Nephron progenitor cell (in vitro differentiated cells): ENCODE results near the gene TBC1D22A.
"Not testable (repeated sequence)": the region's sequence is repeated elsewhere in the genome, so short reads cannot be mapped to it uniquely, and the experiment has no call there.

Experiments
- DNase-seq: peaks from one replicate; pipeline ENCODE4 v3.0.0; 2021
- H3K27ac Mint-ChIP-seq: 2 replicates; pipeline ENCODE4 v1.8.0; 2021; ENCODE audit warnings: mild to moderate bottlenecking, moderate library complexity, mixed read lengths
- H3K27me3 Mint-ChIP-seq: 2 replicates; pipeline ENCODE4 v1.8.0; 2021; ENCODE audit warnings: mild to moderate bottlenecking, low read depth, mixed read lengths; ENCODE audit not compliant: poor library complexity
- H3K36me3 Mint-ChIP-seq: 2 replicates; pipeline ENCODE4 v1.8.0; 2021; ENCODE audit warnings: low read depth, mixed read lengths
- H3K4me1 Mint-ChIP-seq: 2 replicates; pipeline ENCODE4 v1.8.0; 2021; ENCODE audit warnings: mixed read lengths
- H3K4me3 Mint-ChIP-seq: 2 replicates; pipeline ENCODE4 v1.8.0; 2021; ENCODE audit warnings: mild to moderate bottlenecking, moderate library complexity, mixed read lengths
- H3K9me3 Mint-ChIP-seq: 2 replicates; pipeline ENCODE4 v1.8.0; 2021; ENCODE audit warnings: mild to moderate bottlenecking, moderate library complexity, mixed read lengths
- TF ChIP-seq, protein P1 (sequence below): fragments of 200-600 bp; sonication (generic); IDR thresholded peaks from 2 replicates; pipeline ENCODE4 v1.5.0; 2021; ENCODE audit warnings: antibody characterized with exemption

Gene TBC1D22A

GRCh38 chr22:46730568-46731245 is 31.7 kb upstream of the TBC1D22A start:
- DNase-seq, result no peak
- Mint-ChIP-seq H3K36me3 (peaks cover 10% of the 10 kb centered on the region), H3K9me3 (no peaks in the 10 kb centered on the region), H3K27me3 (no peaks in the 10 kb centered on the region), H3K4me3 (peak overlapping the region; percentile 32), H3K27ac (peak overlapping the region; percentile 59), H3K4me1 (peaks cover 57% of the 10 kb centered on the region)
- TF ChIP-seq, protein P1, sequence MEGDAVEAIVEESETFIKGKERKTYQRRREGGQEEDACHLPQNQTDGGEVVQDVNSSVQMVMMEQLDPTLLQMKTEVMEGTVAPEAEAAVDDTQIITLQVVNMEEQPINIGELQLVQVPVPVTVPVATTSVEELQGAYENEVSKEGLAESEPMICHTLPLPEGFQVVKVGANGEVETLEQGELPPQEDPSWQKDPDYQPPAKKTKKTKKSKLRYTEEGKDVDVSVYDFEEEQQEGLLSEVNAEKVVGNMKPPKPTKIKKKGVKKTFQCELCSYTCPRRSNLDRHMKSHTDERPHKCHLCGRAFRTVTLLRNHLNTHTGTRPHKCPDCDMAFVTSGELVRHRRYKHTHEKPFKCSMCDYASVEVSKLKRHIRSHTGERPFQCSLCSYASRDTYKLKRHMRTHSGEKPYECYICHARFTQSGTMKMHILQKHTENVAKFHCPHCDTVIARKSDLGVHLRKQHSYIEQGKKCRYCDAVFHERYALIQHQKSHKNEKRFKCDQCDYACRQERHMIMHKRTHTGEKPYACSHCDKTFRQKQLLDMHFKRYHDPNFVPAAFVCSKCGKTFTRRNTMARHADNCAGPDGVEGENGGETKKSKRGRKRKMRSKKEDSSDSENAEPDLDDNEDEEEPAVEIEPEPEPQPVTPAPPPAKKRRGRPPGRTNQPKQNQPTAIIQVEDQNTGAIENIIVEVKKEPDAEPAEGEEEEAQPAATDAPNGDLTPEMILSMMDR, result no peak

- H3K27ac Mint-ChIP-seq, result peak overlapping the region; percentile 95
- DNase-seq, result peak; percentile 65
- H3K27me3 Mint-ChIP-seq, result no peaks in the 10 kb centered on the region
- H3K36me3 Mint-ChIP-seq, result peaks cover 10% of the 10 kb centered on the region
- H3K9me3 Mint-ChIP-seq, result no peaks in the 10 kb centered on the region
- TF ChIP-seq, protein P1, result no peak
- H3K4me3 Mint-ChIP-seq, result peak overlapping the region; percentile 59
- peaks cover 63% of the 10 kb centered on the region for H3K4me1 Mint-ChIP-seq
Observed at GRCh38 chr22:46731246-46732040, 31.0 kb upstream of the TBC1D22A start.

DNA sequence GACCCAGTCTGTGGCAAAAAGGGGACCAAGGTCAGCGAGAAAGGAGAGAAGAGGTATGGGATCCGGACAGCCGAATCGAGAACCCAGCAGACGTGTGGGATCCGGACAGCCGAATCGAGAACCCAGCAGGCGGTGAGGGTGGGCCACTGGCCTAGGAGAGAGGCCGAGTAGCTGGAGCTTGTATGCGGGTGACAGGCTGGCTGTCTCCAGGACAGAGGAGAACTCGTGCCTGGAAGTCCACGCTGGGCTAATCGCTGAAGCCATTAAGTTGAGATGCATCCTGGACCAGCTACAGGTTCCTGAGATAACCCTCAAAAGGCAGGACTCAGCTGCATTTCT is 30.4 kb upstream of the TBC1D22A start:
- H3K27me3 Mint-ChIP-seq, result peaks cover 6% of the 10 kb centered on the region
- TF ChIP-seq, protein P1, result no peak
- peaks cover 10% of the 10 kb centered on the region for H3K36me3 Mint-ChIP-seq
- H3K4me3 Mint-ChIP-seq, result peak overlapping the region; percentile 59
- no peak for DNase-seq
- peak overlapping the region; percentile 95 for H3K27ac Mint-ChIP-seq
- peaks cover 69% of the 10 kb centered on the region for H3K4me1 Mint-ChIP-seq
- H3K9me3 Mint-ChIP-seq, result no peaks in the 10 kb centered on the region

- Mint-ChIP-seq H3K4me3 (no peak overlapping the region), H3K27me3 (peaks cover 7% of the 10 kb centered on the region), H3K36me3 (peaks cover 10% of the 10 kb centered on the region), H3K9me3 (no peaks in the 10 kb centered on the region), H3K4me1 (peaks cover 73% of the 10 kb centered on the region), H3K27ac (no peak overlapping the region)
- TF ChIP-seq, protein P1, result no peak
- DNase-seq, result no peak
Observed at GRCh38 chr22:46732513-46732912, 29.9 kb upstream of the TBC1D22A start.

- DNase-seq, H3K4me3 Mint-ChIP-seq, H3K36me3 Mint-ChIP-seq, H3K9me3 Mint-ChIP-seq, H3K27me3 Mint-ChIP-seq, H3K27ac Mint-ChIP-seq: not testable (repeated sequence)
- peaks cover 73% of the 10 kb centered on the region for H3K4me1 Mint-ChIP-seq
Observed at GRCh38 chr22:46734213-46734722, 28.2 kb upstream of the TBC1D22A start.

GRCh38 chr22:46734830-46735453 is 27.5 kb upstream of the TBC1D22A start:
- H3K4me3 Mint-ChIP-seq, result peak overlapping the region; percentile 61
- peaks cover 74% of the 10 kb centered on the region for H3K4me1 Mint-ChIP-seq
- DNase-seq, result no peak
- peaks cover 5% of the 10 kb centered on the region for H3K36me3 Mint-ChIP-seq
- peak overlapping the region; percentile 71 for H3K27ac Mint-ChIP-seq
- H3K9me3 Mint-ChIP-seq, result no peaks in the 10 kb centered on the region
- peaks cover 7% of the 10 kb centered on the region for H3K27me3 Mint-ChIP-seq
- TF ChIP-seq, protein P1, result no peak
